Mesothelial cell of epicardium (in vitro differentiated cells): ENCODE data around the gene CLIC1. TPM values are rescaled to one million over a fixed set of nuclear protein-coding genes. Genes with fewer than 3 reads are reported as not detected.

Source experiments
- DNase-seq, 2 experiments: peaks; one replicate each; pipeline ENCODE4 v3.0.0; 2021; ENCODE audit warnings: low spot score in 2 of 2; ENCODE audit not compliant: unreplicated experiment in 2 of 2
- H3K27ac Mint-ChIP-seq: 2 replicates; pipeline ENCODE4 v1.8.0; 2021; ENCODE audit warnings: mixed read lengths
- H3K27me3 Mint-ChIP-seq: 2 replicates; pipeline ENCODE4 v1.8.0; 2021; ENCODE audit warnings: low read depth, mixed read lengths
- H3K36me3 Mint-ChIP-seq: 2 replicates; pipeline ENCODE4 v1.8.0; 2021; ENCODE audit warnings: mixed read lengths
- H3K4me1 Mint-ChIP-seq: 2 replicates; pipeline ENCODE4 v1.8.0; 2021; ENCODE audit warnings: mixed read lengths
- H3K4me3 Mint-ChIP-seq: 2 replicates; pipeline ENCODE4 v1.8.0; 2021; ENCODE audit warnings: mild to moderate bottlenecking, moderate library complexity, mixed read lengths
- H3K9me3 Mint-ChIP-seq: 2 replicates; pipeline ENCODE4 v1.8.0; 2021; ENCODE audit warnings: mixed read lengths
- total RNA-seq: library from RNA; stranded (reverse); gene quantifications from 3 replicates; pipeline ENCODE4 v1.2.1, GENCODE V29; 2021
- TF ChIP-seq, protein P1 (sequence below): fragments of 200-600 bp; sonication (generic); IDR thresholded peaks from one replicate; pipeline ENCODE4 v1.5.0; 2021; ENCODE audit warnings: antibody characterized with exemption; ENCODE audit not compliant: unreplicated experiment

Gene CLIC1
- total RNA-seq, 1 donor from 2014 or later: 133 TPM

DNA sequence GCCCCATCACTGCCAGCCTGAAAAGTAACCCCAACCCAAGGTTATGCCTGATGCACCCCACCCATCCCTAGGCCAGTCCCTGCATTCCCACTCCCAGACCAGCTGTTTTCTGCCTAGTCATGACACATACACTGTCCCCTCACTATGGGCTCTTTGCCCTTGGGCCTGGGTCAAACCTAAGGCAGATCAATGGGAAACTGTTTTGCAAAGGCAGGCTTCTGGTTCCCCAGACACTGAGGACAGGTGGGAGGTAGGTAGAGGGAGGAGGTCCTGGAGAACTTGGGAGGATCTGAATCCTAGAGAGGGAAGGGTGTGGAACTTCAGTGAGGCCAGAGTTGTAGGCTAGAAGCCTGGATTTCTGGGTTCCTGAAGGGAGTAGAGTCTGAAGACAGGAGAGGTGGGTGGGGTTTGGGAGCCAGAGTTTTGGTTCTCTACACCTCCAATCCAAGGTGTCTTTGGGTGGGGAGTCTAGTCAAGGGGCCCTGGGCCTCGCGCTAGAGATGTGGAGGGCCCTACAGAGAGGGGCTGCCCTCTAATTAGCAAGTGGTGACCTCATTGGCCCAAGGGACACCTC lies 2.0 kb downstream of the CLIC1 start:
- TF ChIP-seq, protein P1, sequence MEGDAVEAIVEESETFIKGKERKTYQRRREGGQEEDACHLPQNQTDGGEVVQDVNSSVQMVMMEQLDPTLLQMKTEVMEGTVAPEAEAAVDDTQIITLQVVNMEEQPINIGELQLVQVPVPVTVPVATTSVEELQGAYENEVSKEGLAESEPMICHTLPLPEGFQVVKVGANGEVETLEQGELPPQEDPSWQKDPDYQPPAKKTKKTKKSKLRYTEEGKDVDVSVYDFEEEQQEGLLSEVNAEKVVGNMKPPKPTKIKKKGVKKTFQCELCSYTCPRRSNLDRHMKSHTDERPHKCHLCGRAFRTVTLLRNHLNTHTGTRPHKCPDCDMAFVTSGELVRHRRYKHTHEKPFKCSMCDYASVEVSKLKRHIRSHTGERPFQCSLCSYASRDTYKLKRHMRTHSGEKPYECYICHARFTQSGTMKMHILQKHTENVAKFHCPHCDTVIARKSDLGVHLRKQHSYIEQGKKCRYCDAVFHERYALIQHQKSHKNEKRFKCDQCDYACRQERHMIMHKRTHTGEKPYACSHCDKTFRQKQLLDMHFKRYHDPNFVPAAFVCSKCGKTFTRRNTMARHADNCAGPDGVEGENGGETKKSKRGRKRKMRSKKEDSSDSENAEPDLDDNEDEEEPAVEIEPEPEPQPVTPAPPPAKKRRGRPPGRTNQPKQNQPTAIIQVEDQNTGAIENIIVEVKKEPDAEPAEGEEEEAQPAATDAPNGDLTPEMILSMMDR: no peak
- peaks cover 19% of the 10 kb centered on the region for H3K36me3 Mint-ChIP-seq
- peak overlapping the region; percentile 82 for H3K4me3 Mint-ChIP-seq
- peaks cover 55% of the 10 kb centered on the region for H3K4me1 Mint-ChIP-seq
- H3K9me3 Mint-ChIP-seq: no peaks in the 10 kb centered on the region
- no peak for DNase-seq
- H3K27ac Mint-ChIP-seq: no peak overlapping the region
- no peaks in the 10 kb centered on the region for H3K27me3 Mint-ChIP-seq

DNA sequence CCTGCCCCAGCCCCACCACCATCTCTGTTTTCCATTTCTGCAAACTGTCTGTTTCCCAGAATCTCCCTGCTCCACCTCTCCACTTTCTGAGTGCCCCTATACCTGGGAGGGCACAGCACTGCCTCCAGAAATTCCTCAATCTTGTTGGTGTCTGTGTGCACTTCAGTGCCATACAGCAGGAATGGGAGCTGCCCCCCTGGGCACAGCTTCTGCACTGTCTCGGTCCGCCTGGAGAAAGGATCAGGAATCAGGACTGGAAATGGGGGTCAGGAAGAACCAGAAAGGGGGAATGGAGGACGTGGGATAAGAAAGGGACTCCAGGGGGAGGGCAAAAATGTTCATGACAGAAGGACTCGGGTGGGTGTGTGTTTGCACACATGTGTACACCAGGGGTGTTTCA lies 2.6 kb downstream of the CLIC1 start:
- Mint-ChIP-seq H3K36me3 (peaks cover 21% of the 10 kb centered on the region), H3K27me3 (no peaks in the 10 kb centered on the region), H3K4me3 (peak overlapping the region; percentile 82), H3K9me3 (no peaks in the 10 kb centered on the region), H3K4me1 (peaks cover 56% of the 10 kb centered on the region), H3K27ac (no peak overlapping the region)
- TF ChIP-seq, protein P1: no peak
- DNase-seq: no peak

DNA sequence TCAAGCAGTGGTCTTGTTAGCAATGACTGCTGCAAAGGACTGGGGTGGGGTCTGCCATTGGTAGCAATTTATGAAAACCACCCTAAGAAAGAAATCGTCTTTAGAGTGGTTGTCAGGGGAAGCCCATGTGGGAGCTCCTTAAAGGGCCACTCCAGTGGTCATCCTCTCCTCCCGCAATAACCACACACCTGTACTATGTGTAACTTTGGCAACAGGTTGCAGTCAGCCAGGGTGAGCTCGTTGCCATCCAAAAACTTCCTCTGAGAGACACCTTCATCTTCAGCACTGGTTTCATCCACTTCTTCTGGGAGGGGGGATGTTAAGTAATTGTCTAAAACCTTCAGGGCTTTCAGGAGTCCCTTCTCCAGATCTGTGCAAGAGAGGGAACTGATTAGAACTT lies 4.3 kb downstream of the CLIC1 start:
- Mint-ChIP-seq H3K4me1 (peaks cover 46% of the 10 kb centered on the region), H3K27me3 (no peaks in the 10 kb centered on the region), H3K36me3 (peaks cover 30% of the 10 kb centered on the region), H3K4me3 (no peak overlapping the region), H3K27ac (no peak overlapping the region), H3K9me3 (no peaks in the 10 kb centered on the region)
- DNase-seq: no peak
- TF ChIP-seq, protein P1: no peak

DNA sequence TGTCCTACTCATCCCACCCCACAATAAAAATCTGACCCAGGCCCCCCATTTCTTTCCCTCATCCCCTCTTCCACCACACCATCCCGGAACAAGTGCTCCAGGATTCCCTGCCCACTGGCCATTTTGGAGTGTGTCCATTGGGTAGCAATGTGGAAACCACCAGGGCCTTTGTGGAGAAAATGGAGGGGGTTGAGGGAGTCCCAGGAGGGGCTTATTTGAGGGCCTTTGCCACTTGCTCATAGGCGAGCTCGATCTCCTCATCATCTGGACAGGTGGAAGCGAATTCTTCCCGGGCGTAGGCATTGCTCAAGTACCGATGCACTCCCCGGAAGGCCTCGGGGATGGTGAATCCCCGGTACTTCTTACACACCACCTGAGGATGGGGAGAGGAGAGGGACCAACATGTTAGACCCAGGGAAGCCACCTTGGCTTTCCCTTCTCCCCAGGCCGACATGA lies 5.7 kb downstream of the CLIC1 start:
- Mint-ChIP-seq H3K9me3 (no peaks in the 10 kb centered on the region), H3K4me1 (peaks cover 34% of the 10 kb centered on the region), H3K27me3 (no peaks in the 10 kb centered on the region), H3K27ac (peak overlapping the region; percentile 98), H3K4me3 (peak overlapping the region; percentile 100), H3K36me3 (peaks cover 43% of the 10 kb centered on the region)
- TF ChIP-seq, protein P1: no peak
- no peak for DNase-seq

DNA sequence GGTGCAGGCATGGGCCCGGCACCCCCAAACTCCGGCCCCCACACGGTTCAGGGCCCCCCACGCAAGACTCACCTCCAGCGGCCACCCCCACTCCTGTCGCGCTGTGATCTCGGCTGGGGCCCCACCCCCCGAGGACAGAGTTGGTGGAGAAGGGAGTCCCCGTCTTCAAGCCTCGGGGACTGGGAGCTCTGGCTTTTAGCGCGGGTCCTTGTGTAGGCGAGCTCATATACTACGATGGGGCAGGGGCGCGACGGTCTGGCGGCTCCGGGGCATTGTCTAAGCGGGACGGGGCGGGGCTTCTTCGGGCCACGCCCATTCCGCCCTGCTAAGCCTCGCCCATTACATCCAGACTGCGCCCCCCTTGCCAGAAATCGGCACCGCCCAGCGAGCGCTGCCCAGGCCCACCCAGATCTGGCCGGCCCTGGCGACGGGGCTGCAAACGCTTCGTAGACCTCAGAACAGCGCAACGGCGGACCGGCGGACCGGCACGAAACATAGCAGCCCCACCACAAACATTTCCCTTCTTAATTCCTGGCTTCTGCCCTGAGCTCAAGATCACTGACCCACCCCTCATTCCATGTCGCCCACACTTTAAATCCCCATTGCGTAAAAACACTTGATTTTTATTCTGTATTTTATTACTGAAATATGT lies 6.2 kb downstream of the CLIC1 start:
- Mint-ChIP-seq H3K36me3 (peaks cover 45% of the 10 kb centered on the region), H3K9me3 (no peaks in the 10 kb centered on the region), H3K27ac (peak overlapping the region; percentile 98), H3K4me3 (peak overlapping the region; percentile 100), H3K4me1 (peaks cover 30% of the 10 kb centered on the region), H3K27me3 (no peaks in the 10 kb centered on the region)
- TF ChIP-seq, protein P1: no peak
- peak; percentile 89 to 92 for DNase-seq
